ENCODE results near the gene SLC4A5. TPM values are rescaled to one million over a fixed set of nuclear protein-coding genes. Genes with fewer than 3 reads are reported as not detected.
A peak's percentile ranks its signal among the peaks of the same experiment; 100 is the strongest.
"Not testable (repeated sequence)": the region's sequence is repeated elsewhere in the genome, so short reads cannot be mapped to it uniquely, and the experiment has no call there.

SLC4A5 gene
- total RNA-seq, 1 donor from 2014 or later, result 0.43 TPM

DNA sequence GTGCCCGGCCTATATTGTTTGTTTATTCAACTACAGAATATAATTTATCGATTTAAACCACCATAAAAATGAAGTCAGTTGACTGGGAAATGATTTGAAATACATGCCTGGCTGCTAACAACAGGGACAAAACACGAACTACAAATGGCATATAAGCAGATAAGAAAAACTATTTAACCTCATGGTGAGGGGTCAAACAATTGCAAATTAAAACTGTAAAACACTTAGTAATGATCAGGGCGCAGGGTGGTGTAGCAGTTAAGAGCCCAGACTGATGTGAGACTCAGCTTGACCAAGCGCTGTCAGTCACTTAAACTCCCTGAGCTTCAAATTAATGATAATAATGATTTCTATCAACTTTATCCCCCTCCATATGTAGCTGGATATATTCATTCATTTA, 138.1 kb downstream of the SLC4A5 start:
- no peak for DNase-seq (ENCODE audit: low read depth)

DNA sequence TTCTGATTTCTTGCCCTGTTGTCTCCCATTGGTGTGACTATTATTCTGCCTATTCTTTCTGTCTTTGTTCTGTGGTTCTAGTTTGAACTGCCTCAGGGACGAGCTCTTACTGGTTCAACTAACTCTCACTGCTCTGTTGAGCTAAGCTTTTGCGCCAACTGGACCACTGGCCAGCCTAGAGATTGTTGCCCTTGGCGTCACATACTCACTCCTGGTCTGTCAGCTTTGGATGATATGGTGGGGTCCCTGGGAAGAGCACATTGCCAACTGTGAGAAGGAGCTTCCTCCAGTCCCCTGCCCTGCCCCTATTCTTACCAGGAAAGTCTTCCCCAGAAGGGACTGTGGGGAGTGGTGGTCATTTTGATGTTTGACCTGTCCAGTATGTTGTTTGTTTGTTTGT, 138.8 kb downstream of the SLC4A5 start:
- no peak for DNase-seq (ENCODE audit: low read depth)

DNA sequence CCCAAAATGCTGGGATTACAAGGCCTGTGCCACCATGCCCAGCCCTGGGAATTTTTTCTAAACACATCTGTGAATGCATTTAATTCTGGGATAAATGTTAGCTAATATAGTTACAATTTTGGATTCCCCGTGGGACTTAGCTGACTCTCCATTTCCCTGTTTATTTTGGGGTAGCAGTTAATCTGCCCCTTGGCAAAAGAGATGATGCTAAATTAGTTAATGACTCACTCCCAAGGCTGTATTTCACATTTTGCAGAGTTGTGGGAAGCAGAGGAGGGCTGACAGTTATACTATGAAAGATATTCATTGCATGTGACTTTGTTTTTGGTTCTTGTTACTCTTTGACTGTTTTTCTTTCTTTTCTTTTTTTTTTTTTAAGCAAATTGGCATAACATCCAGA, 141.6 kb downstream of the SLC4A5 start:
- DNase-seq (ENCODE audit: low read depth), result peak; percentile 86

DNA sequence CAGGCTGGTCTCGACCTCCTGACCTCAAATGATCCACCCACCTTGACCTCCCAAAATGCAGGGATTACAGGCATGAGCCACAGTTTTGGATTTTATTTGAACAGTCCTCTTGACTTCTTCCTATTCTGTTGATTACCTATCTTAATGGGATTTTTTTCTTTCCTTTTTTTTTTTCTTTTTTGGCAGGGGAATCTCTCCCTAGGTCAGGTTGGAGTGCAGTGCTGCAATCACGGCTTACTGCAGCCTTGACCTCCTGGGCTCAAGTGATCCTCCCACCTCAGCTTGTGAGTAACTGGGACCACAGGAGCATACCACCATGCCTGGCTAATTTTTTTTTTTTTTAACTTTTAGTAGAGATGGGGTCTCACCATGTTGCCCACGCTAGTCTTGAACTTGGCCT, 142.0 kb downstream of the SLC4A5 start:
- DNase-seq (ENCODE audit: low read depth), result no peak

DNA sequence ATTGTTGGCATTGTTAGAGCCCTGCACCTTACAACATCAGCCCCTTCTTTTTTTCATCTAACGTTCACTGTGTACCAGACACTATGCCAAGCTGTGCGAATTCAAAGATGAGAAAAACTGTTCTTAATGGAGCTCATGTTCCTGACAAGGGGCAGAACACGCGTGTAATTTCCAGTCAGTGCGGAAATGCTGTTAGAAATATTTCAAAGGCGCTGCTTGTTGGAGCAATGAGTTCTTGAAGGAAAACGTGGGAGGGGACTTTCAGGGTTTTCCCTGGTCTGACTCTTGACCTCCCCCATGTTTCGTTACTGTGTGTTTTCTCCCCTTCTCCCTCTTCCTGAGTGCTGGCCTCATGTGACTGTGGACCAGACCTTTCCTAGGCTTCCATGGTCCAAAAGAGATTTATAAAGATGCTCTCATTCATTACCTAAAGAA, 143.3 kb downstream of the SLC4A5 start:
- no peak for DNase-seq (ENCODE audit: low read depth)

DNA sequence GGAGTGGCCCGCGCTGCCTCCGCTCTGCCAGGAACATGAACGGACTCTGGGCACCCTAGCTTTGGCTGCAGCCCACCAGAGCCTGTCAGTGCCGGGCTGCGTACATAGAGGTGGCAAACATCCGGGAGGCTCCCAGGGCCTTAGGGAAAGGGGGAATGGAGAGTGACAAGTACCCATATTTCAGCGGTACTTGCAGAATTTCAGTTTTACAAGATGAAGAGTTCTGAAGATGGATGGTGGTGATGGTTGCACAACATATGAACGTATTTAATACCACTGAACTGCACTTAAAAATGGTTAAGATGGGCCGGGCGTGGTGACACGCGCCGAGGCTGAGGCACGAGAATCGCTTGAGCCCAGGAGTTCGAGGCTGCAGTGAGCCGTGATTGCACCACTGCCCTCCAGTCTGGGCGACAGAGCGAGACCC, 143.9 kb downstream of the SLC4A5 start:
- DNase-seq (ENCODE audit: low read depth), result no peak

DNA sequence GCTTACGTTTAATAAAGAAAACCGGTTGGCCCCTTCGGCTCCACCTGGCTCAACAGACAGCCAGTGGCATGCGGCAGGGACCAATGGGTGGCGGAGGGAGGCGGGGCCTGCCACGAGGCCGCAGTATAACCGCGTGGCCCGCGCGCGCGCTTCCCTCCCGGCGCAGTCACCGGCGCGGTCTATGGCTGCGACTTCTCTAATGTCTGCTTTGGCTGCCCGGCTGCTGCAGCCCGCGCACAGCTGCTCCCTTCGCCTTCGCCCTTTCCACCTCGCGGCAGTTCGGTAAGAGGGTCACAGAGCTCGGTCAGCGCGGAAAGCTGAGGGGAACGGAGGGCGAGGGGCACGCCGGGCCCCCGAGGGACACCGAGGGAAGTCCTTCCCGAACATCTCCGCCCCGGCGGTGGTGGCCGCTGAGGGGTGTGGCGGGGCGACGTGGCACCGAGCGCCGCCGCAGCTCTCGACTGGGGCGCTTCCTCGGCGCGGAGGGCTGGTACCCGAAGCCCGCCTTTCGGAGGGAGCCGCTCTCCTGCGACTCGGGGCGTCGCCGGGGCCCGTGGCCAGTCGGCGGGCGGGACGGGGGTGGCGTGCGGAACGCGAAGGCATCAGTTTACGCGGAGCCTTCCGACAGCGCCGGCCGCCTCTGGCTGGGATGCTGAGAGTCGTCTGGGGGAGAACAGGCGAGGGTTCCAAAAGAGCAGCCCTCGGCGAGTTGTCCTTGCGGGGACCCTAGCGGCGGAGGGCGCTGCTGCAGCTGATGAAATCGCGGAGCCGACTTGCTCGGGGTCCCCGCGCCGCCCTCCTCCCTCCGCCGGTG, 144.5 kb downstream of the SLC4A5 start, which contains the start of gene MTHFD2:
Gene MTHFD2 (plus strand): TSS at position 155 of the 814 bp plus-strand sequence. CDS start 27 bp downstream, at position 182.
- DNase-seq (ENCODE audit: low read depth), result peak; percentile 92

DNA sequence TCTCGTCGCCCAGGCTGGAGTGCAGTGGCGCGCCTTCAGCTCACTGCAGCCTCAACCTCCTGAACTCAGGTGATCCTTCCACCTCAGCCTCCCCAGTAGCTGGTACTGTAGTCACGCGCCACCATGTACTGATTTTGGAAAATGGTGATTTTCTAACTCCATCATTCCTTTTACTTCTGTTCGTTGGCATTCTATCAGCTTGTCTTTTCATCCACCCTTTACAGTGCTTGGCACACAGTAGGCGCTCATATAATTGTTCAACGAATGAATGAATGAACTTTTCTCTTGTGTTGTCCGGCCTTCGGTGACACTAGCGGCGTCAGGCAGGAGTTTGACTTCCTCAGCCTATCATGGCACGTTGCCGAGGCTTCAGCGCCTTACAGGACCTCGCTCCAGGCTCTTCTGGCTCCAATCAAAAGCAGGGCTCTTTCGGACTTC, 145.2 kb downstream of the SLC4A5 start:
- DNase-seq (ENCODE audit: low read depth), result no peak

DNA sequence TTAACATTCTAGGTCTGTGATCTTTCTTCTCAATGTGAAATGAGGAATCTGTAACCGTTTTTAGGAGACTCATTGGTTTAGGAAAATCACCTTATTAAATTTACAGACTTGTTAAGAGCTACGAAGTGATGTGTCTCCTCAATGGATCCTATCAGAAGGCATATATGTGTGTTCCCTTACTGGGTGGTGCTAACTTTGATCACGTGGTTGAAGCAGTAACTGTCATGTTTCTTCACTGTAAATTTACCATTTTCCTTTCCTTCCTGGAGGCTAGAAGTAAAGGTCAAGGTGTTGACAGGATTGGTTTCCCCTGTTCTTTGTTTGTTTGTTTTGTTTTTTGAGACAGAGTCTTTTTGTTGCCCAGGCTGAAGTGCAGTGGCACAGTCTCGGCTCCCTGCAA, 146.2 kb downstream of the SLC4A5 start:
- no peak for DNase-seq (ENCODE audit: low read depth)

DNA sequence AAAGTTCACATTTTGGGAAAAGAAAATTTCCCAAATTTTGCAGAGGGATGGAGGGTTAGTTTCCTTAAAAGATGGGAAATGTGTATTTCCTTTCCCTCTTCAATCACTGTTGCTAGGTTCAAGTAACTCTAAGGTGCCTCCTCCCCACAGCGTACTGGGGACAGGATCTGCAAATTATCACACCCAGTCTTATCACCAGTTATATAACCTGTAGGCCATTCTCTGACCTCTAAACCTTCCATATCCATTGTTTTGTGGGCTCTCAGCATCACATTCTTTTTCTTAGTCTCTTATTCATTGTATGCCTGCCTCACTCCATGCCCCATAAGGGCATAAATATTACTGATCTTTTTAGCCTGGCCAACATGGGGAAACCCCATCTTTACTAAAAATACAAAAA, 148.4 kb downstream of the SLC4A5 start:
- no peak for DNase-seq (ENCODE audit: low read depth)

DNA sequence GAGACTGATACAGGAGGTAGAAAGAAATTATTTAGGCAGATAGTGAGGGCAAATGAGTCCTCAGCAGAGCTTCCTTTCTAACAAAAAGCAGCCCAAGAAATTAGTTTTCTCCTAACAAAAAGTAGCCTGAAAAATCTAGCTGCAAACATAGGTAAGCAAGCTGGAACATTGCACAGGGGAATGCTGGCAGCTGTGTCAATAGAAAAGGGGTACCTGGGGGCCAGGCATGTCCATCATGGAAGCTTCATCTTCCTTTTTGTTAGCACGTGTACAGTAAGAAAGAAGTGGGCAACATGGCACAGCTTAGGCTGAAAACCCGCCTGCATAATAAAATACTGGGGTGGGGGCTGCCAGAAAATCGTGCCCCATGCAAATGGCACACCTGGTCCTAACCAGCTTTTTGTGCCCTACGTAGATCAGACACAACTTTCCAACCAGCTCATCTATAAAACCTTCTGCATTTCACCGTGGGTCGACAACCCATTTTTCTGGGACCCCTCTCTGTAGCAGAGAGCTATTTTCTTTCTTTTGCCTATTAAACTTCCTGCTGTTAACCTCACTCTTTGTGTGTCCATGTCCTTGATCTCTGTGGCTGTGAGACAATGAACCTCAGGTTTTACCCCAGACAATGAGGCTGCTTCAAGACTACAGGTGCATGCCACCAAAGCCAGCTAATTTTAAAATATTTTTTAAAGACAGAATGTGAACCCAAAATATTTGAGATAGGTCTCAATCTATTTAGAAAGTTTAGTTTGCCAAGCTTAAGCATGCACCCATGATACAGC, 151.4 kb downstream of the SLC4A5 start:
- no peak for DNase-seq (ENCODE audit: low read depth)

DNA sequence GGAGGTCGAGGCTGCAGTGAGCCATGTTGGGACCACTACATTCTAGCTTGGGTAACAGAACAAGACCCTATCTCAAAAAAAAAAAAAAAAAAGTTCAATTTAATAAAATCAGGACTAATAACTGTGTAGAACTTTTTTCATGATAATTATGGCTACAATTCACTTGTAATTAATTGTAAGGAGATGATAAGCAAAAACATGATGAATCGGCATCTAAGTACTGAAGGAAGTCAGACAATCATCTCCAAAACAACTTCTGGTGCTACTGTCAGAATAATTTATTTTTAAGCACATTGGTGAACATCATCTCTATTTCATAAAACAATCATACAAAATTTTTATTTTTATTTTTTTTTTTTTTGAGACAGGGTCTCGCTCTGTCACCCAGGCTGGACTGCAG, 154.5 kb downstream of the SLC4A5 start:
- no peak for DNase-seq (ENCODE audit: low read depth)

DNA sequence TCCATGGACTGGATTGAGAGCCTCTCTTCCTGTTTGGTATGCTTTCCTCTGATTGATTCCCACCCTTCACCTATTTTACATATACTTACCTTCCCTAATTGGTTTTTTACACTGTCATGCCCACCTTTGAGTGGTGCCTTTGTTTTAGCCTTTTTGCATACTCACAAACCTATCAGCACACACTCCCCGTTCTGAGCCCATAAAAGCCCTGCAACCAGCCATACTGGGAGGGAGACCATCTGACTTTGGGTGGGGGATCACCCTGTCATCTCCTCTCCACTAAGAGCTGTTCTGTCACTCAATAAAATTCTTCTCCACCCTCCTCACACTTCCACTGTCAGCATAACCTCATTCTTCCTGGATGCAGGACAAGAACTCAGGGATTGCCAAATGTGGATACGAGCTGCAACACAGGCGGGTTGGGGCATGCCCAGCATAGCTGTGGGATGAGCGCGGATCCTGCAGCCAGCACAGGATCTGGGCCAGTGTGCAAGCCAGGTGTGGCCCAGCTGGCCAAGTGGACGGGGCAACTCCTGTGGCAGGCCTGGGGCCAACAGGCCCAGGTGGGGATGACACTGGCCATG, 155.1 kb downstream of the SLC4A5 start:
- peak; percentile 93 for DNase-seq (ENCODE audit: low read depth)

DNA sequence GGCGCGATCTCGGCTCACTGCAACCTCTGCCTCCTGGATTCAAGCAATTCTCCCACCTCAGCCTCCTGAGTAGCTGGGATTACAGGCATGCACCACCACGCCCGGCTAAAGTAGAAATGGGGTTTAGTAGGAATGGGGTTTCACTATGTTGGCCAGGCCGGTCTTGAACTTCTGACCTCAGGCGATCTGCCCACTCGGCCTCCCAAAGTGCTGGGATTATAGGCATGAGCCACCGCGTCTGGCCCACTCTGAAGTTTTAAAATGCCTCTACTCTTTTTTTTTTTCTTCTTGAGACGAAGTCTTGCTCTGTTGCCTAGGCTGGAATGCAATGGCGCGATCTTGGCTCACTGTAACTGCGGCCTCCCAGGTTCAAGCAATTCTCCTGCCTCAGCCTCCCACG, 156.5 kb downstream of the SLC4A5 start:
- DNase-seq (ENCODE audit: low read depth), result not testable (repeated sequence)

DNA sequence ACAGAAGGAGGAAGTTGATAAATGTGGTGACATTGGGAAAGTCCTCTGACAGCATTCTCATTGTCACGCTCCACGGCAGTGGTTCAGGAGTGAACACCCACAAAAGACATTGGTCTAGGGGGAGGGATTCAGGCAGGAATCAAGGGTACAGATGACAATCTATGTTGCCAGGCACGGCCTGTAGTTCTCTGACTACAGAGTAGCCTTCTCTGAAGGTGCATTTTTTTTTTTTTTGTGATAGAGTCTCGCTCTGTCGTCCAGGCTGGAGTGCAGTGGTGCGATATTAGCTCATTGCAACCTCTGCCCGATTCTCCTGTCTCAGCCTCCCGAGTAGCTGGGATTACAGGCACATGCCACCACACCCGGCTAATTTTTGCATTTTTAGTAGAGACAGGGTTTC, 157.2 kb downstream of the SLC4A5 start:
- DNase-seq (ENCODE audit: low read depth), result no peak

DNA sequence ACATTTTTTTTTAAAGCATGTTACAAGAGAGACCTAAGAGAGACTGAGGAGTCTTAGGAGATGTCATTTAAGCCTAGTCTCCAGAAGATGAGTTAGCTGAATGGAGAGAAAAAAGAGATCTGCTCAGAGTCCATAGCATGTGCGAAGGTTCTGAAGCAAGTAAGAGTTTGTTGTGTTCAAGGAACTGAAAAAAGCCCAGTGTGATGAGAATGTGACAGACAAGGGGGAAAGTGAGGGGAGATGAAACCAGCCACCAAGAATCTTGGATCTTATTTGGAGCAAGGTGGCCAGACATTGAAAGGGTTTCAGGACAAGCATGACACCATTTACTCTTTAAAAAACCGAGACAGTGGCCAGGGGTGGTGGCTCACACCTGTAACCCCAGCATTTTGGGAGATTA, 159.3 kb downstream of the SLC4A5 start:
- DNase-seq (ENCODE audit: low read depth), result no peak

DNA sequence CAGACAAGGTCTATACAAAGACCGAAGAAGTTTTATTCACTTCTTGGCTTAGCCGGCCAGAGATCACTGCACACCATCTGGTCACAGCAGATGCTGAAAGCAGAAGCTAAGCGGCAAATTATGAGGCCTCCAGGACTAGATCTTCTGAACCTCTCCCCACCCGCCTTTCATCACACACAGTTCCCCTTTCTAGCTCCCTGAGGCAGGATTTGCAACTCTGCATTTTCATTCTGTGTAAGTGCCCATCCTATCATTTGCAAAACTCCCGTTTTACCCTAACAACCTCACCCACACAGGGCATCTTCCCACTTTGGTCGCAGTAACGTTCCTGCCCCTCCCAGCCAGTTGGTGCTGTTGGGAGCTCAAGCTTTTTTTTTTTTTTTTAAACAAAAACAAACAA, 161.5 kb downstream of the SLC4A5 start:
- DNase-seq (ENCODE audit: low read depth), result peak; percentile 34

DNA sequence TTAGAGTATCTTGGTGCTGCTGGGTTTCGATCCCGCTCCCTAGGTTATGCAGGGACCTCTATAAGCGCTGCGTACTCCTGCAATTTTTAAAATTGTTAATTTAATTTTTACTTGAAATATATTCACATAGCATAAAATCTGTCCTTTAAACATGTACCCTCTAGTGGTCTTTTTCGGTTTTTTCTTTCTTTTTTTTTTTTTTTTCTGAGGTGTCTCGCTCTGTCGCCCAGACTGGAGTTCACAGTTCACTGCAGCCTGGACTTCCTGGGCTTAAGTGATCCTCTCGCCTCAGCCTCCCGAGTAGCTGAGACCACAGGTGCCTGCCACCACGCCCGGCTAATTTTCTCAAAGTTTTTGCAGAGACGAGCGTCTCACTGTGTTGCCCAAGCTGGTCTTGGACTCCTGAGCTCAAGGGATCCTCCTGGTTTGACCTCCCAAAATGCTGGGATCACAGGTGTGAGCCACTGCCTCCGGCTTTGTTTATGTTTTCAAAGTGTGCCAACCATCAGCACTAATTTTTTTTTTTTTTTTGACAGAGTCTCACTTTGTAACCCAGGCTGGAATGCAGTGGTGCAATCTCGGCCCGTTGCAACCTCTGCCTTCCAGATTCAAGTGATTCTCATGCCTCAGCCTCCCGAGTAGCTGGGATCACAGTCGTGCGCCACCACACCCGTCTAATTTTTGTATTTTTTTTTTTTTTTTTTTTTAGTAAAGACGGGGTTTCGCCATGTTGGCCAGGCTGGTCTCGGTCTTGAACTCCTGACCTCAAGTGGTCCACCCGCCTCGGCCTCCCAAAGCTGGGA, 164.0 kb downstream of the SLC4A5 start:
- no peak for DNase-seq (ENCODE audit: low read depth)

DNA sequence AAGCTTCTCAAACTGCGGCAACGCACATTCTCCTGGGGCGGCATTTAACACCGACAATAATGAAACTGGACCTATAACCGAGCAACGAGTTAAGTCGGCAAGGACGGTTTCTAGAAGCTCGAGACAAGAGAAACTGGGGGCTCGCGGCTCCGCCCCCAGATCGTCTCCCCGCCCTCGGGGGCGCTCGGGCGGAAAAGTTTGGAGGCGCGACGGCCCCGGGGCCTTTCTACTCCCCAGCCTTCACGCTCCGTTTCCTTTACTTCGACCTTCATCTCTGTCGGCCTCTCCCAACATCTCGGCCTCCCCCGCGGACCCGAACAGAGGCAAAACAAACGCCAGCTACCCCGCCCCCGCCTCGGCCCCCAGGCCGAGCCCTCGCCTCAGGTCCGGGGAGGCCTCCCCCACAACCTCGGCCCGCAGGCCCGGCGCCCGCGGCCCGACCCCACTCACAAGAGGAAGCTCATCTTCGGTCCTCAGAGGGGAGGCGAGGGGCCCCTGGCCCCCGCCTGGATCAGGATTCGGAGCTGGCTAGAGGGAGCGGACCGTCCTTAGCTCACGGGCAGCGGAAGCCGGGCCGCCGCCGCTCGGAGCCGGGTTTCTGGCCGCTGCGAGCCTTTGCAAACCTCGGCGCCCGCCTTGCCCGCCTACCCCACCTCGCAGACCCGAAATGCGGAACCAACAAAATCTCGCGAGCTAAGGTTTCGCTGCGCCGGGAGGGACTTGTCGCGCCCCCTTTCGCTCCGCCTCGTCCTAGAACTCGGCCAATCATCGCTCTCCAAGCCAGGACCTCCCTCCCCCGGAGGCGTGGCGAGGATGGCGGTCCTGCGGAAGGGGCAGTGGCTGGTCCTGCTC, 164.8 kb downstream of the SLC4A5 start, which contains the start of gene MOB1A:
Gene MOB1A (minus strand): TSS at position 669 of the 852 bp plus-strand sequence. CDS start 205 bp downstream, at position 464.
- DNase-seq (ENCODE audit: low read depth), result peak; percentile 99

DNA sequence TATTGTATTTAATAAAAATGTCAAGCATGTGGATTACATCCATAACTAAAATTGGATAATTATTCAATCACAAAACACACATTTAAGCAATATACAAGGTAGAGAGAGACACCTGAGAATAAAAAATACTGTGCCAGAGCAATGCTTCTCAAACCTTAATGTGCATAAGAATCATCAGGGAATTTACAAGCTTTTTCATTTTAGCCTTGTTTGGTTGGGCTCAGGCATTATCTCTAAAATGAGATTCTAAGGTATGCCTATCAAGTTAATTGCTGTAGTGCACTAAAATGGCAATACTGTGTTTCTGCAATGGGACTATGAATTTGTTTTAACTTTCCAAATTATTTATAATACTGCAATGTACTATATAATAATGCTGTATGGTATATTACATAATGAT, 165.5 kb downstream of the SLC4A5 start:
- DNase-seq (ENCODE audit: low read depth), result no peak
